OCI-LY1 (cell line): ENCODE data around the gene PCBP4.

Experiments used
- H2AFZ ChIP-seq: fragments of 200-600 bp; sonication (generic), shearing (Covaris generic); 2 replicates; pipeline ENCODE4 v1.6.0; 2014; ENCODE audit warnings: antibody characterized with exemption, mild to moderate bottlenecking, low read length
- H3F3A ChIP-seq: fragments of 200-600 bp; sonication (generic), shearing (Covaris generic); 2 replicates; pipeline ENCODE4 v1.6.0; 2014; ENCODE audit warnings: mild to moderate bottlenecking, antibody characterized with exemption, low read length, moderate library complexity; ENCODE audit not compliant: insufficient read depth
- H3K27ac ChIP-seq: fragments of 200-600 bp; sonication (generic); 2 replicates; pipeline ENCODE4 v1.5.1; 2014; ENCODE audit warnings: low read length, mixed run types, mild to moderate bottlenecking, low read depth; ENCODE audit not compliant: poor library complexity, severe bottlenecking
- H3K27me3 ChIP-seq: fragments of 200-600 bp; sonication (generic); 2 replicates; pipeline ENCODE4 v1.6.0; 2014; ENCODE audit warnings: antibody characterized with exemption, mild to moderate bottlenecking, low read length, moderate library complexity; ENCODE audit not compliant: insufficient read depth
- H3K36me3 ChIP-seq: fragments of 200-600 bp; sonication (generic); 2 replicates; pipeline ENCODE4 v1.6.1; 2014; ENCODE audit warnings: mild to moderate bottlenecking, antibody characterized with exemption, low read length, moderate library complexity, mixed read lengths; ENCODE audit not compliant: insufficient read depth
- H3K4me1 ChIP-seq: fragments of 200-600 bp; sonication (generic); 2 replicates; pipeline ENCODE4 v1.5.1; 2014; ENCODE audit warnings: mild to moderate bottlenecking, low read length, moderate library complexity; ENCODE audit not compliant: insufficient read depth, severe bottlenecking
- H3K4me2 ChIP-seq: fragments of 200-600 bp; sonication (generic), shearing (Covaris generic); 2 replicates; pipeline ENCODE4 v1.6.1; 2014; ENCODE audit warnings: low read length
- H3K4me3 ChIP-seq: fragments of 200-600 bp; sonication (generic); 2 replicates; pipeline ENCODE4 v1.5.1; 2014; ENCODE audit warnings: low read length, low read depth, mild to moderate bottlenecking, mixed read lengths; ENCODE audit not compliant: poor library complexity, severe bottlenecking
- H3K79me2 ChIP-seq: fragments of 200-600 bp; shearing (Covaris generic); 2 replicates; pipeline ENCODE4 v1.6.1; 2016; ENCODE audit warnings: mixed run types, low read length, mixed read lengths; ENCODE audit not compliant: insufficient read depth
- H3K9ac ChIP-seq: fragments of 200-600 bp; sonication (generic), shearing (Covaris generic); 2 replicates; pipeline ENCODE4 v1.6.1; 2014; ENCODE audit warnings: mild to moderate bottlenecking, low read length, mixed read lengths
- H3K9me2 ChIP-seq: fragments of 200-600 bp; sonication (generic), shearing (Covaris generic); 2 replicates; pipeline ENCODE4 v1.6.1; 2014; ENCODE audit warnings: low read depth, mild to moderate bottlenecking, low read length, mixed read lengths
- H3K9me3 ChIP-seq: fragments of 200-600 bp; shearing (Covaris generic); 2 replicates; pipeline ENCODE4 v1.6.1; 2014; ENCODE audit warnings: low read length, mixed read lengths
- H4K20me1 ChIP-seq: fragments of 200-600 bp; sonication (generic), shearing (Covaris generic); 2 replicates; pipeline ENCODE4 v1.6.0; 2016; ENCODE audit warnings: mild to moderate bottlenecking, low read length; ENCODE audit not compliant: insufficient read depth
- EZH2 ChIP-seq: fragments of 200-600 bp; sonication (generic), shearing (Covaris generic); IDR thresholded peaks from 2 replicates; pipeline ENCODE4 v1.8.0; 2017; ENCODE audit warnings: borderline replicate concordance, mixed run types, mild to moderate bottlenecking, antibody characterized with exemption, low read length, moderate library complexity, mixed read lengths
- TF ChIP-seq, protein P1 (sequence below): fragments of 200-600 bp; sonication (generic), shearing (Covaris generic); IDR thresholded peaks from 2 replicates; pipeline ENCODE4 v1.5.1; 2017; ENCODE audit warnings: mild to moderate bottlenecking, antibody characterized with exemption, low read length, moderate library complexity, mixed read lengths

The PCBP4 gene

DNA sequence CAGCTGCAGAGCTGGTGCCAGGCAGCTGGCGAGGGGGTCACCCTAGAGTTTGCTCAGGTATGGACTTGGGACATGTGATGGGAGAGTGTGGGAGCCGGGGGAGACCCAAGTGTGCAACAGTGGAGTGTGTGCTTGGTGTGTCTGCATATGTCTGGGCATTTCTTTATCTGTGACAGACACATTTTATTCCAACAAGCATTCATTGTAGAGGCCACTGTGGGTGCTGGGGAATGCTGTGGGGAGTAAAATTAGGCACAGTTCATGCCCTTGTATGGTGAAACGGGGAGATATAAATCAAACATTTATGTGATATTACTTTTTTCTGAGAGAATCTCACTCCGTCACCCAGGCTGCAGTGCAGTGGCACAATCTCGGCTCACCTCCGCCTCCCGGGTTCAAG is 20.3 kb upstream of the PCBP4 start:
- Histone ChIP-seq H3K27ac (no peak overlapping the region), H3K9me3 (no peaks in the 10 kb centered on the region), H3K27me3 (no peaks in the 10 kb centered on the region), H3K79me2 (no peaks in the 10 kb centered on the region), H4K20me1 (no peaks in the 10 kb centered on the region), H3F3A (no peaks in the 10 kb centered on the region), H3K9me2 (no peaks in the 10 kb centered on the region), H2AFZ (no peak overlapping the region), H3K9ac (no peak overlapping the region), H3K36me3 (peaks cover 14% of the 10 kb centered on the region), H3K4me2 (no peak overlapping the region), H3K4me3 (no peak overlapping the region), H3K4me1 (peaks cover 18% of the 10 kb centered on the region)
- TF ChIP-seq, protein P1, sequence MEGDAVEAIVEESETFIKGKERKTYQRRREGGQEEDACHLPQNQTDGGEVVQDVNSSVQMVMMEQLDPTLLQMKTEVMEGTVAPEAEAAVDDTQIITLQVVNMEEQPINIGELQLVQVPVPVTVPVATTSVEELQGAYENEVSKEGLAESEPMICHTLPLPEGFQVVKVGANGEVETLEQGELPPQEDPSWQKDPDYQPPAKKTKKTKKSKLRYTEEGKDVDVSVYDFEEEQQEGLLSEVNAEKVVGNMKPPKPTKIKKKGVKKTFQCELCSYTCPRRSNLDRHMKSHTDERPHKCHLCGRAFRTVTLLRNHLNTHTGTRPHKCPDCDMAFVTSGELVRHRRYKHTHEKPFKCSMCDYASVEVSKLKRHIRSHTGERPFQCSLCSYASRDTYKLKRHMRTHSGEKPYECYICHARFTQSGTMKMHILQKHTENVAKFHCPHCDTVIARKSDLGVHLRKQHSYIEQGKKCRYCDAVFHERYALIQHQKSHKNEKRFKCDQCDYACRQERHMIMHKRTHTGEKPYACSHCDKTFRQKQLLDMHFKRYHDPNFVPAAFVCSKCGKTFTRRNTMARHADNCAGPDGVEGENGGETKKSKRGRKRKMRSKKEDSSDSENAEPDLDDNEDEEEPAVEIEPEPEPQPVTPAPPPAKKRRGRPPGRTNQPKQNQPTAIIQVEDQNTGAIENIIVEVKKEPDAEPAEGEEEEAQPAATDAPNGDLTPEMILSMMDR, result no peak
- no peak for TF ChIP-seq EZH2

DNA sequence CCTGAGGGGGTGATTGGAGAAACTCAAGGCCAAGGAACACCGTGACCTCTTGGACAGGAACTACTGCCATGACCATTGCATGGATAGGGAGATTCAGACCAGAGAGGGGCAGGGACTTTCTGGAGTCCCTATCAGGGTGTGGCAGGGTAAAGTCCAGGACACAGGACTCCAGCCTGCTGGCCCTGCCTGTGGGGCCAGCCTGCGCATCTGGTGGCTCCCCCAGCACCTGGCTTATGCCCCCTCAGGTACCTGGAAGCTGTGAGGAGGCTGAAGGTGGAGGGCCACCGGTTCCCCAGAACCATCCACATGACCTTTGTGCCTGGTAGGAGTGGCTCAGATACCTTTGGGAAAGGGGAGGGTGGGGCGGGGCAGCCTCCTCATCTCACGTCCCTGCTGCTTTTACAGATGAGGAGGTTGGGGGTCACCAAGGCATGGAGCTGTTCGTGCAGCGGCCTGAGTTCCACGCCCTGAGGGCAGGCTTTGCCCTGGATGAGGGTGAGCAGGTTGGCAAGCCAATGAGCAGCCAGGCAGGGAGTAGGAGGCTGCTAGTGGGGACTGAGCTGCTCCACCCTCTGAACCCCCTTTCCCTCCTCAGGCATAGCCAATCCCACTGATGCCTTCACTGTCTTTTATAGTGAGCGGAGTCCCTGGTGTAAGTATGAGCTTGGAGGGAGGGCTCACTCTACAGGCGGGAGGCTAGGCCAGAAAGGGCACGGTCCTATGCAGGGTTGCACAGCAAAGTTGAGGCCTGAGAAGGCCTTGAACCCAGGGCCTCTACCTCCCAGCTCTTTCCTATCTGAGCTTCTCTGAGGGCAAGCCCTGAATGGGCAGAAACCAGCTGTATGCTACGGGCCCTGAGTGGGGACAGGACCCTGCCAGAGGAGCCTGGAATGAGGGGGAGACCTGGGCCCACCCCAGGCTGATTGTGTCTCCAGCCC is 19.0 kb upstream of the PCBP4 start:
- no peaks in the 10 kb centered on the region for H3K9me2 ChIP-seq
- peaks cover 20% of the 10 kb centered on the region for H3K4me1 ChIP-seq
- H3K27ac ChIP-seq, result no peak overlapping the region
- H3K27me3 ChIP-seq, result no peaks in the 10 kb centered on the region
- H3K79me2 ChIP-seq, result no peaks in the 10 kb centered on the region
- TF ChIP-seq, protein P1, result no peak
- no peak for TF ChIP-seq EZH2
- H2AFZ ChIP-seq, result no peak overlapping the region
- no peak overlapping the region for H3K4me3 ChIP-seq
- H3K4me2 ChIP-seq, result no peak overlapping the region
- H4K20me1 ChIP-seq, result no peaks in the 10 kb centered on the region
- peaks cover 1% of the 10 kb centered on the region for H3K36me3 ChIP-seq
- no peaks in the 10 kb centered on the region for H3K9me3 ChIP-seq
- no peaks in the 10 kb centered on the region for H3F3A ChIP-seq
- no peak overlapping the region for H3K9ac ChIP-seq

DNA sequence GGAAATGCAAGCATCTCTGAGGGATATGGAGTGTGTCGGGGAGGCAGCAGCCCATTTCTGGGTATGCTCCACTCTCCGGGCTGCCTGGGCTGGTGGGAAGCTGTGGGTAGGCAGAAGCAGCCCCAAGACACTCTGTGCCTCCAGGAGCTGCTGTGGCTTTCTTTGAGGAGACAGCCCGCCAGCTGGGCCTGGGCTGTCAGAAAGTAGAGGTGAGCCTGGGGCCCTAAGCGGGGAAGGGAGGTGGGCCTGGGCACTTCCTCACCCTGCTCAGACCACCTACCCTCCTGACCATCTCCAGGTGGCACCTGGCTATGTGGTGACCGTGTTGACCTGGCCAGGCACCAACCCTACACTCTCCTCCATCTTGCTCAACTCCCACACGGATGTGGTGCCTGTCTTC is 17.8 kb upstream of the PCBP4 start:
- no peak overlapping the region for H3K4me2 ChIP-seq
- no peak for TF ChIP-seq EZH2
- TF ChIP-seq, protein P1, result no peak

More for the DNA sequence above, 17.8 kb upstream of the PCBP4 start:
- Histone ChIP-seq H3K36me3 (peaks cover 4% of the 10 kb centered on the region; the same call in 1 of the 2 replicates), H3K79me2 (no peaks in the 10 kb centered on the region), H3F3A (no peaks in the 10 kb centered on the region), H3K27ac (no peak overlapping the region), H3K4me1 (peaks cover 20% of the 10 kb centered on the region), H3K9me3 (no peaks in the 10 kb centered on the region), H3K27me3 (no peaks in the 10 kb centered on the region), H2AFZ (no peak overlapping the region), H3K9ac (no peak overlapping the region), H3K9me2 (no peaks in the 10 kb centered on the region), H3K4me3 (no peak overlapping the region), H4K20me1 (no peaks in the 10 kb centered on the region)
